Hepatocyte (in vitro differentiated cells): ENCODE data around the gene OSBPL10. TPM values are rescaled to one million over a fixed set of nuclear protein-coding genes. Genes with fewer than 3 reads are reported as not detected.

Source experiments
- DNase-seq: peaks from one replicate; pipeline ENCODE4 v3.0.0-alpha.2; 2016; ENCODE audit warnings: low spot score
- H2AFZ ChIP-seq: fragments of 200-600 bp; sonication (generic); 2 replicates; pipeline ENCODE4 v1.6.0; 2016; ENCODE audit warnings: antibody characterized with exemption, mild to moderate bottlenecking
- H3K27ac ChIP-seq: fragments of 200-600 bp; sonication (generic); 2 replicates; pipeline ENCODE4 v1.5.1; 2016; ENCODE audit warnings: mild to moderate bottlenecking
- H3K27me3 ChIP-seq: fragments of 200-600 bp; sonication (generic); 2 replicates; pipeline ENCODE4 v1.6.1; 2016
- H3K36me3 ChIP-seq: fragments of 200-600 bp; sonication (generic); replicated peaks from 2 replicates; pipeline ENCODE4 v1.5.1; 2016; ENCODE audit warnings: low read depth; ENCODE audit not compliant: insufficient read depth
- H3K4me1 ChIP-seq: fragments of 200-600 bp; sonication (generic); 2 replicates; pipeline ENCODE4 v1.5.1; 2016; ENCODE audit warnings: mild to moderate bottlenecking, moderate library complexity; ENCODE audit not compliant: insufficient read depth
- H3K4me2 ChIP-seq: fragments of 200-600 bp; sonication (generic); 2 replicates; pipeline ENCODE4 v1.6.0; 2016
- H3K4me3 ChIP-seq: fragments of 200-600 bp; sonication (generic); 2 replicates; pipeline ENCODE4 v1.5.1; 2016; ENCODE audit warnings: mild to moderate bottlenecking
- H3K79me2 ChIP-seq: fragments of 200-600 bp; sonication (generic); 2 replicates; pipeline ENCODE4 v1.6.0; 2017; ENCODE audit warnings: mild to moderate bottlenecking
- H3K9me2 ChIP-seq: fragments of 200-600 bp; sonication (generic); replicated peaks from 2 replicates; pipeline ENCODE4 v1.6.0; 2017; ENCODE audit warnings: mild to moderate bottlenecking; ENCODE audit not compliant: insufficient read depth
- H3K9me3 ChIP-seq: fragments of 200-600 bp; sonication (generic); 2 replicates; pipeline ENCODE4 v1.5.1; 2016; ENCODE audit warnings: low read depth, mild to moderate bottlenecking
- H4K20me1 ChIP-seq: fragments of 200-600 bp; sonication (generic); 2 replicates; pipeline ENCODE4 v1.6.0; 2016; ENCODE audit warnings: mild to moderate bottlenecking; ENCODE audit not compliant: insufficient read depth, poor library complexity, severe bottlenecking
- CTCF ChIP-seq: fragments of 200-600 bp; sonication (generic); IDR thresholded peaks from 2 replicates; pipeline ENCODE4 v1.5.1; 2016; ENCODE audit warnings: antibody characterized with exemption, mild to moderate bottlenecking; ENCODE audit not compliant: poor library complexity
- EZH2 ChIP-seq: fragments of 200-600 bp; sonication (generic); IDR thresholded peaks from 2 replicates; pipeline ENCODE4 v1.6.1; 2016; ENCODE audit warnings: antibody characterized with exemption, mild to moderate bottlenecking, borderline replicate concordance
- EZH2phosphoT487 ChIP-seq: fragments of 200-600 bp; sonication (generic); IDR thresholded peaks from one replicate; pipeline ENCODE4 v1.6.1; 2018; ENCODE audit warnings: antibody characterized with exemption, mild to moderate bottlenecking, low read depth, moderate library complexity; ENCODE audit not compliant: unreplicated experiment, severe bottlenecking
- WGBS: methylation state at CpG from one replicate; pipeline ENCODE4 v1.1.6; 2016; ENCODE audit warnings: low lambda C conversion rate; ENCODE audit errors: missing lambda C conversion rate; 5-methylcytosine and 5-hydroxymethylcytosine counted together
- polyA plus RNA-seq: library from polyadenylated mRNA; unstranded; fragments of >200 nt; fragmentation: Nextera tagmentation; extraction: Ambion mirVana; gene quantifications from 2 replicates; pipeline ENCODE4 v1.2.1, GENCODE V29; 2016
- total RNA-seq: library from RNA; depleted of rRNA; stranded (reverse); fragments of >200 nt; gene quantifications from 2 replicates; pipeline ENCODE4 v1.2.3, GENCODE V29; 2014

OSBPL10 gene
- total and polyA plus RNA-seq, 2 experiments from 2014 or later = 18.2 to 32.8 TPM

DNA sequence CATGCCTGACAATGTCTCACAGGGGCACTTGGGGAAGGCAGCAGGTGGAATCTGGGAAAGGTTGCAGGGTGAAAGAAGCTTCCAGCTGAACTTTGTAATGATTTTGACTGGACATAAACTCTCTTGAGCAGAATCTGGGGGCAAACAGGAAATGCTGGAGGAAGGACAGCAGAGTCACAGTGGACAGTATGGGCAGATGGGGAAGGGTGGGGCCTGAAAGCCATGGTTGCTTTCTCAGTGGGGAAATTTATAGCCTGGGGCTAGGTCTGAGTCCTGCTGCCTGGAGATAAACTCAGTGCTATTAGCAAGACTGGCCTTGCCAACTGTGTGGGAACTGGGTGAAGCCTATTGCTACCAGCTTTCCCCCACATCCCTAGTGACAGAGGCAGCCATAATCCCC is 203.2 kb downstream of the OSBPL10 start:
- H3K27ac ChIP-seq = no peak overlapping the region
- TF ChIP-seq EZH2 (no peak), EZH2phosphoT487 (no peak), CTCF (no peak)
- H3K9me2 ChIP-seq = no peaks in the 10 kb centered on the region
- no peak for DNase-seq
- no peak overlapping the region for H3K4me3 ChIP-seq
- no peaks in the 10 kb centered on the region for H3K4me1 ChIP-seq
- peaks cover 20% of the 10 kb centered on the region for H3K79me2 ChIP-seq
- no peak overlapping the region for H2AFZ ChIP-seq
- H4K20me1 ChIP-seq = no peaks in the 10 kb centered on the region
- H3K9me3 ChIP-seq = no peaks in the 10 kb centered on the region
- no peaks in the 10 kb centered on the region for H3K27me3 ChIP-seq
- H3K4me2 ChIP-seq = no peak overlapping the region
- H3K36me3 ChIP-seq = no peaks in the 10 kb centered on the region

- H3K4me3 ChIP-seq = no peak overlapping the region
- no peaks in the 10 kb centered on the region for H3K4me1 ChIP-seq
- no peak for DNase-seq
- no peaks in the 10 kb centered on the region for H3K9me2 ChIP-seq
- peaks cover 20% of the 10 kb centered on the region for H3K79me2 ChIP-seq
- no peaks in the 10 kb centered on the region for H3K9me3 ChIP-seq
- WGBS = 100% methylated on average over 1 of the region's 1 CpG
- TF ChIP-seq EZH2phosphoT487 (no peak), CTCF (no peak), EZH2 (no peak)
- H3K27ac ChIP-seq = no peak overlapping the region
- no peak overlapping the region for H3K4me2 ChIP-seq
- H4K20me1 ChIP-seq = no peaks in the 10 kb centered on the region
- no peak overlapping the region for H2AFZ ChIP-seq
- H3K27me3 ChIP-seq = no peaks in the 10 kb centered on the region
- H3K36me3 ChIP-seq = no peaks in the 10 kb centered on the region
These were observed 204.0 kb downstream of the OSBPL10 start for GRCh38 chr3:31777092-31777491.

- Histone ChIP-seq H3K4me1 (no peaks in the 10 kb centered on the region), H3K9me2 (no peaks in the 10 kb centered on the region), H3K27ac (no peak overlapping the region), H3K4me2 (no peak overlapping the region), H3K36me3 (no peaks in the 10 kb centered on the region), H4K20me1 (no peaks in the 10 kb centered on the region), H2AFZ (no peak overlapping the region), H3K4me3 (no peak overlapping the region), H3K27me3 (no peaks in the 10 kb centered on the region), H3K79me2 (peaks cover 12% of the 10 kb centered on the region), H3K9me3 (no peaks in the 10 kb centered on the region)
- TF ChIP-seq EZH2phosphoT487 (no peak), EZH2 (no peak), CTCF (no peak)
- DNase-seq = no peak
- WGBS = 86% methylated on average over 4 of the region's 4 CpGs
These were observed 205.0 kb downstream of the OSBPL10 start for GRCh38 chr3:31776016-31776415.

DNA sequence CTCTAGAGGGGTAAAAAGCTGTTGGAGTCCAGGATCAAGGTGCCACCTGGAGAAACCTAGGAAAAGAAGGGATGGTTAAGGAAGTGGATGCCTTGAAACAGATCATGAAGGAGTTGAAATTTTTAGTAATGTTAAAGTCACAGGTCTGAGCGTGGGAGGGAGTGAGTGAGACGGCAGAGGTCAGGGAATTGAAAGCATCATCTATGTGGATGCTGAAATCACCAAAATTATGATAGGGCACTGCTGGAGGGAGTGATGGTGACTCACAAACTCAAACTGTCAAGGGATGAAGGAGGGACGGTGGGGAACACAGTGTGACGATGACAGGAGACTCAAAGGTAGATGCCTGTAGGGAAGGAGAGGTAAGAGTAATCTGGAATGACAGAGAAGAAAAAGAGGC is 205.7 kb downstream of the OSBPL10 start:
- H3K79me2 ChIP-seq = peaks cover 12% of the 10 kb centered on the region
- no peaks in the 10 kb centered on the region for H3K9me2 ChIP-seq
- WGBS = 98% methylated on average over 4 of the region's 4 CpGs
- no peaks in the 10 kb centered on the region for H4K20me1 ChIP-seq
- H3K27ac ChIP-seq = no peak overlapping the region
- H3K4me3 ChIP-seq = no peak overlapping the region
- no peaks in the 10 kb centered on the region for H3K36me3 ChIP-seq
- H3K9me3 ChIP-seq = no peaks in the 10 kb centered on the region
- no peak for DNase-seq
- H3K27me3 ChIP-seq = no peaks in the 10 kb centered on the region
- TF ChIP-seq CTCF (no peak), EZH2phosphoT487 (no peak), EZH2 (no peak)
- no peak overlapping the region for H2AFZ ChIP-seq
- no peak overlapping the region for H3K4me2 ChIP-seq
- no peaks in the 10 kb centered on the region for H3K4me1 ChIP-seq
